Nucleus accumbens (tissue), 56 donors: ENCODE measurements around the gene PREX1.

Experiments
- DNase-seq, 56 donors: peaks; one replicate each; lab custom pipeline; 2025; lab: John Stamatoyannopoulos, UW

Gene PREX1

GRCh38 chr20:48653706-48654051 lies 174.1 kb downstream of the PREX1 start:
- DNase-seq, result peak in 10 of 56 donors; percentile 6 to 33 (median 14)

GRCh38 chr20:48652961-48653705 lies 174.7 kb downstream of the PREX1 start:
- no peak for DNase-seq

GRCh38 chr20:48651960-48652359 lies 175.8 kb downstream of the PREX1 start:
- DNase-seq, result no peak

- no peak for DNase-seq
Observed at GRCh38 chr20:48651271-48651670, 176.5 kb downstream of the PREX1 start.

GRCh38 chr20:48649868-48650267 lies 177.9 kb downstream of the PREX1 start:
- no peak for DNase-seq

GRCh38 chr20:48649104-48649626 lies 178.6 kb downstream of the PREX1 start:
- no peak for DNase-seq

GRCh38 chr20:48648482-48649051 lies 179.2 kb downstream of the PREX1 start:
- DNase-seq, result no peak

- no peak for DNase-seq
Observed at GRCh38 chr20:48647858-48648257, 179.9 kb downstream of the PREX1 start.

- DNase-seq, result no peak
Observed at GRCh38 chr20:48645666-48646065, 182.1 kb downstream of the PREX1 start.

GRCh38 chr20:48644286-48644828 lies 183.4 kb downstream of the PREX1 start:
- no peak for DNase-seq

GRCh38 chr20:48642105-48642880 lies 185.5 kb downstream of the PREX1 start:
- no peak for DNase-seq

GRCh38 chr20:48640871-48641270 lies 186.9 kb downstream of the PREX1 start:
- no peak for DNase-seq

- no peak for DNase-seq
Observed at GRCh38 chr20:48639899-48640298, 187.9 kb downstream of the PREX1 start.

GRCh38 chr20:48638546-48638945 lies 189.3 kb downstream of the PREX1 start:
- DNase-seq, result no peak

- no peak for DNase-seq
Observed at GRCh38 chr20:48637461-48637860, 190.3 kb downstream of the PREX1 start.

GRCh38 chr20:48636301-48636700 lies 191.5 kb downstream of the PREX1 start:
- peak in 1 of 56 donors; percentile 28 for DNase-seq

GRCh38 chr20:48635791-48636267 lies 192.0 kb downstream of the PREX1 start:
- DNase-seq, result peak in 51 of 56 donors; percentile 14 to 83 (median 53)

GRCh38 chr20:48635361-48635760 lies 192.4 kb downstream of the PREX1 start:
- no peak for DNase-seq

- DNase-seq, result no peak
Observed at GRCh38 chr20:48634641-48635040, 193.2 kb downstream of the PREX1 start.

- no peak for DNase-seq
Observed at GRCh38 chr20:48633620-48634257, 194.1 kb downstream of the PREX1 start.
